Measurements from ENCODE around the gene TSPAN17.

GRCh38 chr5:176639981-176640380, 7.3 kb upstream of the TSPAN17 start:
- TF ChIP-seq CTCF (IDR thresholded peaks at IDR 0.05) (no peak), POLR2A (IDR thresholded peaks at IDR 0.05) (no peak)

Measured in body of pancreas (tissue), 4 donors.